GM12891 (cell line): ENCODE data around the gene PELI1.

ENCODE experiments used
- POLR2A ChIP-seq: IDR thresholded peaks from 2 replicates; pipeline ENCODE4 v1.6.1; 2011; ENCODE audit warnings: low read depth, low read length, control low read depth
- POLR2AphosphoS5 ChIP-seq: IDR thresholded peaks from 2 replicates; pipeline ENCODE4 v1.6.1; 2011; ENCODE audit warnings: low read depth, low read length, control low read depth
- TAF1 ChIP-seq: IDR thresholded peaks from 2 replicates; pipeline ENCODE4 v1.6.1; 2011; ENCODE audit warnings: low read depth, low read length, control low read depth

GRCh38 chr2:64105670-64106461 is 38.4 kb downstream of the PELI1 start:
- TF ChIP-seq POLR2A (no peak), POLR2AphosphoS5 (no peak), TAF1 (no peak)
